Measurements from ENCODE around the gene ZMYND10.

DNA sequence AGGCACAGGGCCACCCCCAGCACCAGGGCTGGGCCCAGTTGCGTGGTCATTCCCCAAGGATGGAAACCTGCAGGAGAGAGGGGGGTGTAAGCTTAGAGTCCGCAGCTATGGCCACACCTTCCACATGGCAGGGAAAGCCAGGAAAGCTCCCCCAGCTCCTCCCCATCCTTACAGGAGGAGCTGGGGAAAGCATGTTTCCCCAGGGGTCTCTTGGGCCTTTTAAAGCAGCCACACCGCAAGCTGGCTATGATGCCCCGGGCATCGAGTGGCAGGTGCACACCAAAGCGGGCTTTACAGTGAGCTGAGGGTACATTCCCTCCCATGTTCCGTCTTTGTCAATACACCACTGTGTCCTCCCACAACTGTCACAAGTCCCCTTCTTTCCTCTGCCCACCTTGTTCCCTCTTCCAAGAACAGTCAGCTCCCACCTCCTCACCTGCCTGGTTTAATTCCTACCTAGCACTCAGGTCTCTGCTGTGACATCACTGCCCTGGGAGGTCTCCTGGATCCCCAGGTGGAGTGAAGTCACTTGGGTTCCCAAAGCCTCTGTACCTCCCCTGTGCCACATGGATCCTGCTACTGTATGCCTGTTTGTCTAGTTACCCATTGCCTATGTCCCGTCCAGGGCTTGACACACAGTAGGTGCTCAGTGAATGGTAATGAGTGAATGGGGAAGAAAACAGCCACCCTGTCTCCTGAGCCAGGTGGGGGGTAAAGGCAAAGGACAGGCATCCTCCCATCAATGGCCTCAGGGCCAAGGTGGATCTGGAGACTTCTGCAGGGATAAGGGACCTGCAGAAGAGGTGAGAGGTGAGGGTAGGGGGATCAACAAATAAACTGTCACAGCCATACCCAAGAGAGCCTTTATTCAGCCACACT is 49.7 kb downstream of the ZMYND10 start:
- no peak for TF ChIP-seq CTCF (conservative IDR thresholded peaks at IDR 0.05 in 1 of 2, IDR thresholded peaks at IDR 0.05 in 1 of 2; ENCODE audit: extremely low read depth in 1 of 2, insufficient read depth in 1 of 2, low read depth in 1 of 2, low read length in 2 of 2)
- TF ChIP-seq EZH2 (IDR thresholded peaks at IDR 0.05; ENCODE audit: borderline replicate concordance, low read length), result no peak
